K562 (cell line): ENCODE data around the gene THAP11. TPM values are rescaled to one million over a fixed set of nuclear protein-coding genes. Genes with fewer than 3 reads are reported as not detected.
A peak's percentile ranks its signal among the peaks of the same experiment; 100 is the strongest.

Source experiments
- JUN ChIP-seq, 2 experiments: sonication (generic) in 1 of 2; formaldehyde crosslinking in 1 of 2; IDR thresholded peaks; 2 replicates each; pipeline versions ENCODE4 v1.6.1 to v1.8.0; 2012 to 2022; ENCODE audit warnings: borderline replicate concordance in 2 of 2, mild to moderate bottlenecking in 2 of 2, improper control_type of control experiment in 1 of 2, low read depth in 1 of 2, low read length in 1 of 2, missing genetic modification reagents in 1 of 2
- KLF16 ChIP-seq: IDR thresholded peaks from 2 replicates; pipeline ENCODE4 v1.6.1; 2016; ENCODE audit warnings: antibody characterized with exemption
- RFX7 ChIP-seq: fragments of 250-450 bp; sonication (Bioruptor Pico); IDR thresholded peaks from 2 replicates; pipeline ENCODE4 v1.5.1; 2021; ENCODE audit warnings: mild to moderate bottlenecking
- SRSF9 ChIP-seq: fragments of 200-400 bp; formaldehyde crosslinking; IDR thresholded peaks from 2 replicates; pipeline ENCODE4 v1.6.1; 2017; ENCODE audit warnings: low read depth, low read length, borderline replicate concordance
- polyA plus RNA-seq, 8 experiments: library from polyadenylated mRNA; depleted of rRNA in 4 of 8; stranded (reverse) in 5 of 8; unstranded in 3 of 8; fragments of >200 nt; fragmentation: Nextera tagmentation in 2 of 8; fragmentation: Illumina TruSeq in 1 of 8; extraction: Ambion mirVana in 2 of 8; extraction: Trizol in 1 of 8; gene quantifications; 2 replicates each; pipeline versions ENCODE4 v1.2.1 to v1.2.3, GENCODE V29; 2011 to 2014; ENCODE audit warnings: inconsistent platforms in 1 of 8, missing spikeins in 1 of 8
- total RNA-seq, 7 experiments: library from RNA; depleted of rRNA in 6 of 7; stranded (reverse); fragments of >200 nt in 6 of 7; fragmentation: Illumina TruSeq in 2 of 7; extraction: Trizol in 2 of 7; gene quantifications; 2 replicates each; pipeline versions ENCODE4 v1.2.1 to v1.2.3, GENCODE V29; 2011 to 2021; ENCODE audit warnings: low replicate concordance in 1 of 7
- TF ChIP-seq, protein P1 (sequence below): fragments of 450-650 bp; IDR thresholded peaks from 2 replicates; pipeline ENCODE4 v1.6.1; 2014; ENCODE audit warnings: low read depth, mild to moderate bottlenecking, moderate library complexity, borderline replicate concordance
- TF ChIP-seq, protein P2 (sequence below): sonication (generic); formaldehyde crosslinking; IDR thresholded peaks from 2 replicates; pipeline ENCODE4 v1.5.0; 2020; ENCODE audit warnings: missing genetic modification reagents
- TF ChIP-seq, protein P3 (sequence below): fragments of 450-650 bp; IDR thresholded peaks from 2 replicates; pipeline ENCODE4 v1.6.1; 2016; ENCODE audit warnings: mild to moderate bottlenecking, moderate library complexity
- TF ChIP-seq, protein P4 (sequence below): fragments of 250-450 bp; sonication (Bioruptor Pico); IDR thresholded peaks from 2 replicates; pipeline ENCODE4 v1.4.0; 2020; ENCODE audit warnings: mild to moderate bottlenecking, moderate library complexity

The THAP11 gene
- total and polyA plus RNA-seq, 9 of the 15 experiments (the other 6 are each of a cell fraction or from before 2014, with no cell fraction given): 2.4 to 31.6 (median 21.4) TPM

DNA sequence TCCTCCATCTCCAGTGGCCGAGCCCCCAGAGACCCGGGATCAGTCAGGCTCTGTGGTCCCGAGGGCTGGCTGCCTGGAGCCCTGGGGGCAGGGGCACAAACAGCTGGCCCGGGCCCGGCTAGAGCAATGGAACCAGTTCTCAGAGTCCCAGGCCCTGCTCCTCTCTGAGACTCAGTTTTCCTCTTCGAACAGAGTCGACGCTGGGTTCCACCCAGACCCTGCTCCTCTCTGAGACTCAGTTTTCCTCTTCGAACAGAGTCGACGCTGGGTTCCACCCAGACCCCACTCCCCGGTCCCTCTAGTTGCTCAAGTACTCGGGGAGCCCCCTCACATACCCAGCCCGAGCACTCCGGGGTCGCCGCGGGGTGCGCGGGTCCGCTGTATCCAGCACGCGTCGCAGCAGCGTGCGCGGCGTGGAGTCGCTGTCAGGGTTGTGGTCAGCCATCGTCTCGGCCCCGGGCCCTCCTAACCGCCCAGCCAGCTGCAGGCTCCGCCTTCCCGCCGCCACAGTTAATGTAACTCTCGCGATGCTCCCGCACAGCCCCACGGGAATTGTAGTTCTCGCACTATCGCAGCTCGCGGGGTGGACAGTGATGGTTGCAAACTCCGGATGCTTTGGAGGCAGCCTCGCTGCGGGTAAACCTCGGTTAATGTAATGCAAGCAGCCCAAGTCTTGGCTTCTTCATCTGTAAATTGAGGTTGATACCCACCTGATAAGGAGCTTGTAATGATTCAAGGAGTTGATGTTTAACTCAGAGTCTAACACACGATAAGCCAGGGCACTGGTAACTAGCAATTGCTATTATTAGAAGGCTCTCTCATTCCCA is 8.5 kb upstream of the THAP11 start (continued):
- TF ChIP-seq, protein P1, sequence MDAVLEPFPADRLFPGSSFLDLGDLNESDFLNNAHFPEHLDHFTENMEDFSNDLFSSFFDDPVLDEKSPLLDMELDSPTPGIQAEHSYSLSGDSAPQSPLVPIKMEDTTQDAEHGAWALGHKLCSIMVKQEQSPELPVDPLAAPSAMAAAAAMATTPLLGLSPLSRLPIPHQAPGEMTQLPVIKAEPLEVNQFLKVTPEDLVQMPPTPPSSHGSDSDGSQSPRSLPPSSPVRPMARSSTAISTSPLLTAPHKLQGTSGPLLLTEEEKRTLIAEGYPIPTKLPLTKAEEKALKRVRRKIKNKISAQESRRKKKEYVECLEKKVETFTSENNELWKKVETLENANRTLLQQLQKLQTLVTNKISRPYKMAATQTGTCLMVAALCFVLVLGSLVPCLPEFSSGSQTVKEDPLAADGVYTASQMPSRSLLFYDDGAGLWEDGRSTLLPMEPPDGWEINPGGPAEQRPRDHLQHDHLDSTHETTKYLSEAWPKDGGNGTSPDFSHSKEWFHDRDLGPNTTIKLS: peak; percentile 95
- TF ChIP-seq SRSF9 (no peak), RFX7 (CRISPR knock-in tag) (no peak), JUN (IDR thresholded peaks at IDR 0.05; ENCODE audit: borderline replicate concordance, low read depth, low read length) (no peak), JUN (CRISPR knock-in tag; IDR thresholded peaks at IDR 0.05; ENCODE audit: borderline replicate concordance) (peak; percentile 62; the same call in 1 of the 2 replicates), KLF16 (no peak)
- TF ChIP-seq, protein P2, sequence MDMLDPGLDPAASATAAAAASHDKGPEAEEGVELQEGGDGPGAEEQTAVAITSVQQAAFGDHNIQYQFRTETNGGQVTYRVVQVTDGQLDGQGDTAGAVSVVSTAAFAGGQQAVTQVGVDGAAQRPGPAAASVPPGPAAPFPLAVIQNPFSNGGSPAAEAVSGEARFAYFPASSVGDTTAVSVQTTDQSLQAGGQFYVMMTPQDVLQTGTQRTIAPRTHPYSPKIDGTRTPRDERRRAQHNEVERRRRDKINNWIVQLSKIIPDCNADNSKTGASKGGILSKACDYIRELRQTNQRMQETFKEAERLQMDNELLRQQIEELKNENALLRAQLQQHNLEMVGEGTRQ (CRISPR knock-in tag): no peak
- TF ChIP-seq, protein P3, sequence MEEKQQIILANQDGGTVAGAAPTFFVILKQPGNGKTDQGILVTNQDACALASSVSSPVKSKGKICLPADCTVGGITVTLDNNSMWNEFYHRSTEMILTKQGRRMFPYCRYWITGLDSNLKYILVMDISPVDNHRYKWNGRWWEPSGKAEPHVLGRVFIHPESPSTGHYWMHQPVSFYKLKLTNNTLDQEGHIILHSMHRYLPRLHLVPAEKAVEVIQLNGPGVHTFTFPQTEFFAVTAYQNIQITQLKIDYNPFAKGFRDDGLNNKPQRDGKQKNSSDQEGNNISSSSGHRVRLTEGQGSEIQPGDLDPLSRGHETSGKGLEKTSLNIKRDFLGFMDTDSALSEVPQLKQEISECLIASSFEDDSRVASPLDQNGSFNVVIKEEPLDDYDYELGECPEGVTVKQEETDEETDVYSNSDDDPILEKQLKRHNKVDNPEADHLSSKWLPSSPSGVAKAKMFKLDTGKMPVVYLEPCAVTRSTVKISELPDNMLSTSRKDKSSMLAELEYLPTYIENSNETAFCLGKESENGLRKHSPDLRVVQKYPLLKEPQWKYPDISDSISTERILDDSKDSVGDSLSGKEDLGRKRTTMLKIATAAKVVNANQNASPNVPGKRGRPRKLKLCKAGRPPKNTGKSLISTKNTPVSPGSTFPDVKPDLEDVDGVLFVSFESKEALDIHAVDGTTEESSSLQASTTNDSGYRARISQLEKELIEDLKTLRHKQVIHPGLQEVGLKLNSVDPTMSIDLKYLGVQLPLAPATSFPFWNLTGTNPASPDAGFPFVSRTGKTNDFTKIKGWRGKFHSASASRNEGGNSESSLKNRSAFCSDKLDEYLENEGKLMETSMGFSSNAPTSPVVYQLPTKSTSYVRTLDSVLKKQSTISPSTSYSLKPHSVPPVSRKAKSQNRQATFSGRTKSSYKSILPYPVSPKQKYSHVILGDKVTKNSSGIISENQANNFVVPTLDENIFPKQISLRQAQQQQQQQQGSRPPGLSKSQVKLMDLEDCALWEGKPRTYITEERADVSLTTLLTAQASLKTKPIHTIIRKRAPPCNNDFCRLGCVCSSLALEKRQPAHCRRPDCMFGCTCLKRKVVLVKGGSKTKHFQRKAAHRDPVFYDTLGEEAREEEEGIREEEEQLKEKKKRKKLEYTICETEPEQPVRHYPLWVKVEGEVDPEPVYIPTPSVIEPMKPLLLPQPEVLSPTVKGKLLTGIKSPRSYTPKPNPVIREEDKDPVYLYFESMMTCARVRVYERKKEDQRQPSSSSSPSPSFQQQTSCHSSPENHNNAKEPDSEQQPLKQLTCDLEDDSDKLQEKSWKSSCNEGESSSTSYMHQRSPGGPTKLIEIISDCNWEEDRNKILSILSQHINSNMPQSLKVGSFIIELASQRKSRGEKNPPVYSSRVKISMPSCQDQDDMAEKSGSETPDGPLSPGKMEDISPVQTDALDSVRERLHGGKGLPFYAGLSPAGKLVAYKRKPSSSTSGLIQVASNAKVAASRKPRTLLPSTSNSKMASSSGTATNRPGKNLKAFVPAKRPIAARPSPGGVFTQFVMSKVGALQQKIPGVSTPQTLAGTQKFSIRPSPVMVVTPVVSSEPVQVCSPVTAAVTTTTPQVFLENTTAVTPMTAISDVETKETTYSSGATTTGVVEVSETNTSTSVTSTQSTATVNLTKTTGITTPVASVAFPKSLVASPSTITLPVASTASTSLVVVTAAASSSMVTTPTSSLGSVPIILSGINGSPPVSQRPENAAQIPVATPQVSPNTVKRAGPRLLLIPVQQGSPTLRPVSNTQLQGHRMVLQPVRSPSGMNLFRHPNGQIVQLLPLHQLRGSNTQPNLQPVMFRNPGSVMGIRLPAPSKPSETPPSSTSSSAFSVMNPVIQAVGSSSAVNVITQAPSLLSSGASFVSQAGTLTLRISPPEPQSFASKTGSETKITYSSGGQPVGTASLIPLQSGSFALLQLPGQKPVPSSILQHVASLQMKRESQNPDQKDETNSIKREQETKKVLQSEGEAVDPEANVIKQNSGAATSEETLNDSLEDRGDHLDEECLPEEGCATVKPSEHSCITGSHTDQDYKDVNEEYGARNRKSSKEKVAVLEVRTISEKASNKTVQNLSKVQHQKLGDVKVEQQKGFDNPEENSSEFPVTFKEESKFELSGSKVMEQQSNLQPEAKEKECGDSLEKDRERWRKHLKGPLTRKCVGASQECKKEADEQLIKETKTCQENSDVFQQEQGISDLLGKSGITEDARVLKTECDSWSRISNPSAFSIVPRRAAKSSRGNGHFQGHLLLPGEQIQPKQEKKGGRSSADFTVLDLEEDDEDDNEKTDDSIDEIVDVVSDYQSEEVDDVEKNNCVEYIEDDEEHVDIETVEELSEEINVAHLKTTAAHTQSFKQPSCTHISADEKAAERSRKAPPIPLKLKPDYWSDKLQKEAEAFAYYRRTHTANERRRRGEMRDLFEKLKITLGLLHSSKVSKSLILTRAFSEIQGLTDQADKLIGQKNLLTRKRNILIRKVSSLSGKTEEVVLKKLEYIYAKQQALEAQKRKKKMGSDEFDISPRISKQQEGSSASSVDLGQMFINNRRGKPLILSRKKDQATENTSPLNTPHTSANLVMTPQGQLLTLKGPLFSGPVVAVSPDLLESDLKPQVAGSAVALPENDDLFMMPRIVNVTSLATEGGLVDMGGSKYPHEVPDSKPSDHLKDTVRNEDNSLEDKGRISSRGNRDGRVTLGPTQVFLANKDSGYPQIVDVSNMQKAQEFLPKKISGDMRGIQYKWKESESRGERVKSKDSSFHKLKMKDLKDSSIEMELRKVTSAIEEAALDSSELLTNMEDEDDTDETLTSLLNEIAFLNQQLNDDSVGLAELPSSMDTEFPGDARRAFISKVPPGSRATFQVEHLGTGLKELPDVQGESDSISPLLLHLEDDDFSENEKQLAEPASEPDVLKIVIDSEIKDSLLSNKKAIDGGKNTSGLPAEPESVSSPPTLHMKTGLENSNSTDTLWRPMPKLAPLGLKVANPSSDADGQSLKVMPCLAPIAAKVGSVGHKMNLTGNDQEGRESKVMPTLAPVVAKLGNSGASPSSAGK: peak; percentile 90
- TF ChIP-seq, protein P4, sequence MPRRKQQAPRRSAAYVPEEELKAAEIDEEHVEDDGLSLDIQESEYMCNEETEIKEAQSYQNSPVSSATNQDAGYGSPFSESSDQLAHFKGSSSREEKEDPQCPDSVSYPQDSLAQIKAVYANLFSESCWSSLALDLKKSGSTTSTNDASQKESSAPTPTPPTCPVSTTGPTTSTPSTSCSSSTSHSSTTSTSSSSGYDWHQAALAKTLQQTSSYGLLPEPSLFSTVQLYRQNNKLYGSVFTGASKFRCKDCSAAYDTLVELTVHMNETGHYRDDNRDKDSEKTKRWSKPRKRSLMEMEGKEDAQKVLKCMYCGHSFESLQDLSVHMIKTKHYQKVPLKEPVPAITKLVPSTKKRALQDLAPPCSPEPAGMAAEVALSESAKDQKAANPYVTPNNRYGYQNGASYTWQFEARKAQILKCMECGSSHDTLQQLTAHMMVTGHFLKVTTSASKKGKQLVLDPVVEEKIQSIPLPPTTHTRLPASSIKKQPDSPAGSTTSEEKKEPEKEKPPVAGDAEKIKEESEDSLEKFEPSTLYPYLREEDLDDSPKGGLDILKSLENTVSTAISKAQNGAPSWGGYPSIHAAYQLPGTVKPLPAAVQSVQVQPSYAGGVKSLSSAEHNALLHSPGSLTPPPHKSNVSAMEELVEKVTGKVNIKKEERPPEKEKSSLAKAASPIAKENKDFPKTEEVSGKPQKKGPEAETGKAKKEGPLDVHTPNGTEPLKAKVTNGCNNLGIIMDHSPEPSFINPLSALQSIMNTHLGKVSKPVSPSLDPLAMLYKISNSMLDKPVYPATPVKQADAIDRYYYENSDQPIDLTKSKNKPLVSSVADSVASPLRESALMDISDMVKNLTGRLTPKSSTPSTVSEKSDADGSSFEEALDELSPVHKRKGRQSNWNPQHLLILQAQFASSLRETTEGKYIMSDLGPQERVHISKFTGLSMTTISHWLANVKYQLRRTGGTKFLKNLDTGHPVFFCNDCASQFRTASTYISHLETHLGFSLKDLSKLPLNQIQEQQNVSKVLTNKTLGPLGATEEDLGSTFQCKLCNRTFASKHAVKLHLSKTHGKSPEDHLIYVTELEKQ: no peak
